Measurements from ENCODE around the gene KLHL40. TPM values are rescaled to one million over a fixed set of nuclear protein-coding genes. Genes with fewer than 3 reads are reported as not detected.

The KLHL40 gene
- total RNA-seq, 1 donor from 2014 or later: 0.12 TPM

DNA sequence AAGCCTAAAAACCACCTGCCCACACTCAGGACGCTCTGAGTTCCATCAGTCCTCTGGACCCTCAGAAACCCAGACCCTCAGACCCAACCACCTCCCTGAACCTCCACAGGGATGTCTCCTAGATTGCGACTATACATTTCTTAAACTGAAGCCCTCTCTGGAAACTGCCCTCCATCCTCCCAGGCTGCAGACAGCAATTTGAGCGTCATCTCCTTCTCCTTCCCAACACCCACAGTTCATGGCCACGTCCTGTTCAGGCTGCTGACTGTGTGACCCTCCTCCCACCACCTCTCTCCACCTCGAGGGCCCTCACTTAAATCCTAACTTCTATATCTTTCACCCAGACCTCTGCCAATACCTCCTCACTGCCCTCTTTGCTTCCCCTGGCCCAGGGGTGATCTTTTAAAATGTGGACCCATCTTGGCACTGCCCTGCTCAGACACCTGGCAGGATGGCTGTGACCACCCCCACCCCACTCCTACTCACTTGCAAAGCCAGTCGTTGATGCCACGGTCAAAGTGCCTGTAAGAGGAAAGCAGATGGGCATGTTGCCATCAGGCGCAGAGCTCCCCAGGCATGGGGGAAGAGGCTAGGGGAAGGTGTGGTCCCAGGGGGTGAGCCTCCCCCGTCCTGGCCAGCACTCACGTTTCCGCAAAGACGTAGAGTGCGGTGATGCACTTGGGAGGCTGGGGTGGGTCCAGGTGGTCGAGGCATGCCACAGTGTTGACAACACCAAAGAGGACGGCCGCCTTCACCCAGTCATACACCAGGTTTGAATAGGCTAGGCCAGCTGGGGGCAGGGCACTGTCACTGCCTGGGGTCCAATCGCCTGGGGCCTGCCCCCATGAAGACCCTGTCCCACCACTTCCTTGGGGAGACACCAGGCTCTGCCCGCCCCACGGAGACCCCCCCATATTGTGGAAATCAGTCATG is 11.3 kb downstream of the KLHL40 start:
- Mint-ChIP-seq H3K27ac (no peak overlapping the region), H3K27me3 (peaks cover 10% of the 10 kb centered on the region), H3K4me1 (ENCODE audit: unreplicated experiment) (no peaks in the 10 kb centered on the region), H3K4me3 (no peak overlapping the region), H3K36me3 (no peaks in the 10 kb centered on the region), H3K9me3 (no peaks in the 10 kb centered on the region)
- peak; percentile 27 for DNase-seq (ENCODE audit: extremely low spot score, unreplicated experiment)
- no peak for TF ChIP-seq CTCF (conservative IDR thresholded peaks at IDR 0.05)

DNA sequence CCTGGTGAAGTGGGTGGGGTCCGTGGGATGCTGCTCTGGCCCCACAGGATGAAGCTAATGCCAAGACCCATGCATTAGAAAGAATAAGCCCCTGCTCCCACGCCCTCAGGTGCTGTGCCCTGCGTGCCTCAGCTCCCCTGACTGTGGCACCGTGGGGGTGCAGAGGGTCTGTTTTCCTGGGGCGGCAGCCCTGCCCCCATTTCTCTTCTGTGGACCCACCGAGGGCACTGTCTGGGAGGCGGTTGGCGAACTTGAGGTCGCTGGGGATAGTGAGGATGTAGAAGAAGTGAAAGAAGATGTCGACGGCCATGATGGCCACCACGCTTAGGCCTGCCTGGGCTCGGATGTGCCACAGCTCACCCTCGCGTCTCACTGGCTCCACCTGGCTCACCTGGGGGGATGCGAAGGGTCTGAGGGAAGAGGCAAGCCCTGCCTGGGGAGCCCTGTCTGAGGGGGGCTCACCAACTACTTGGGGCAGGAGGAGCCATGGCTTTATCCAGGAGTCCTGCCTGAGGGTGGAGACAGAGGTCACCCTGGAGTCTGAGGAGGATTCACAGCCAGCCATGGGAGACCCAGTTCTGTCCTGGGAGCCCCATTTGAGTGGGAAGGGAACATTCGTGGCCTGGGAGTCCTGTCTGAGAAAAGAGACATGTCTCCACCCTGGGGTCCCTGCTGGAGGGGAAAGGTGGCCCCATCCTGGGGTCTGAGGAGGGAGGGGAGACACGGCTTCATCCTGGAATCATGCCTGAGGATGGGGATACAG is 12.1 kb downstream of the KLHL40 start:
- no peak overlapping the region for H3K27ac Mint-ChIP-seq
- no peaks in the 10 kb centered on the region for H3K36me3 Mint-ChIP-seq
- peaks cover 10% of the 10 kb centered on the region for H3K27me3 Mint-ChIP-seq
- no peaks in the 10 kb centered on the region for H3K4me1 Mint-ChIP-seq (ENCODE audit: unreplicated experiment)
- no peak overlapping the region for H3K4me3 Mint-ChIP-seq
- no peaks in the 10 kb centered on the region for H3K9me3 Mint-ChIP-seq
- no peak for TF ChIP-seq CTCF (conservative IDR thresholded peaks at IDR 0.05)
- peak; percentile 60 for DNase-seq (ENCODE audit: extremely low spot score, unreplicated experiment)

DNA sequence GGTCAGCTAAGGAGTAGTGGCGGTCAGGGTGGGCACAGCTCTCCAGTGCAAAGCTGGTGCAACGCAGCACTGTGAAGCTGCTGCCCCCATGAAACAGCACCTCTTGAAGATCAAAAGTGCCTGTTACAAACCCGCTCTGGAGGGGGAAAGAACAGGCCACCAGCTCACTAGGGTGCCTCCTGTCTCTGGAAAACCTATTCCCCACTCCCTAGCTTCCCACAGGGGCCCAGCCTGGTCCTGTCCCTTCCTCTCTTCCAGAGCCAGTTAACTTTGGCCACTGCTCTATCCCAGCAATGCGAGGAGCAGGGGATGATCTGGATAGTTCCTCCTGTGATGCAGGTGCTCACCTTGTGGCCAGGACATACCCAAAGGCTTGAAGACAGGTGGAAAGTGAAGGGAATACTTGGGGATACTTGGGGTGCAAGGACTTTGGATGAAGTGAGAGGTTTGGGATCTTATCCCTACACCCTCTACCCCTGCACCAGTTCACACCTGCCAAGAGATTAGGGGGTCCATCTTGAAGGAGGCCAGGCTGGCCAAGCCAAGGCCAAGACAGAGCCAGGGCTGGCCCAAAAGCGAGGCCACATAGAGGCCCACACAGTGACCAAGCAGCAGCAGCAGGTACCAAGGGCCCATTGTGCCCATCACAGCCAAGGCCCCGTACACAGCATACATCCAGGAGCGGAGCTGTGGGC is 13.0 kb downstream of the KLHL40 start:
- no peak overlapping the region for H3K4me3 Mint-ChIP-seq
- no peaks in the 10 kb centered on the region for H3K9me3 Mint-ChIP-seq
- H3K27ac Mint-ChIP-seq: no peak overlapping the region
- no peaks in the 10 kb centered on the region for H3K36me3 Mint-ChIP-seq
- DNase-seq (ENCODE audit: extremely low spot score, unreplicated experiment): peak; percentile 48
- no peaks in the 10 kb centered on the region for H3K4me1 Mint-ChIP-seq (ENCODE audit: unreplicated experiment)
- peaks cover 13% of the 10 kb centered on the region for H3K27me3 Mint-ChIP-seq
- no peak for TF ChIP-seq CTCF (conservative IDR thresholded peaks at IDR 0.05)

DNA sequence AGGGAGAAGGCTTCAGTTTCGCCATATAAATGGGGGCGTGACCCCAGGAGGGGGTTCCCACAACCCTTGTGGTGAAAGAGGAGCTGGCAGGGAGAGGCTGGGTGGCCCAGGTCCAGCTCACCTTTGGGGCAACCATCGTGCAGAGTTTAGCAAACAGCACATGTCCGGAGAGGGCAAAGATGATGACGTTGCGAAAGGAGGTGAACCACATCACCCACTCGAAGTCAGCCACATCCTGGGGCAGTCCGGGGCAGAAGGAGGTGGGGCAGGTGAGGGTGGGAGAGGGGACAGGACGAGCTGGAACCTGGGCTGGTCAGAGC is 13.5 kb downstream of the KLHL40 start:
- TF ChIP-seq CTCF (conservative IDR thresholded peaks at IDR 0.05): no peak

GRCh38 chr3:42699511-42699971 is 14.2 kb downstream of the KLHL40 start:
- TF ChIP-seq CTCF (conservative IDR thresholded peaks at IDR 0.05): no peak
- H3K4me3 Mint-ChIP-seq: no peak overlapping the region
- peak; percentile 52 for DNase-seq (ENCODE audit: extremely low spot score, unreplicated experiment)

More for the DNA sequence above, 13.5 kb downstream of the KLHL40 start:
- DNase-seq (ENCODE audit: extremely low spot score, unreplicated experiment): peak; percentile 57
- H3K36me3 Mint-ChIP-seq: no peaks in the 10 kb centered on the region
- no peaks in the 10 kb centered on the region for H3K4me1 Mint-ChIP-seq (ENCODE audit: unreplicated experiment)
- H3K27me3 Mint-ChIP-seq: peaks cover 18% of the 10 kb centered on the region
- H3K4me3 Mint-ChIP-seq: no peak overlapping the region
- no peak overlapping the region for H3K27ac Mint-ChIP-seq
- H3K9me3 Mint-ChIP-seq: no peaks in the 10 kb centered on the region

More at GRCh38 chr3:42699511-42699971, 14.2 kb downstream of the KLHL40 start:
- H3K27ac Mint-ChIP-seq: no peak overlapping the region
- no peaks in the 10 kb centered on the region for H3K36me3 Mint-ChIP-seq
- H3K4me1 Mint-ChIP-seq (ENCODE audit: unreplicated experiment): no peaks in the 10 kb centered on the region
- peaks cover 19% of the 10 kb centered on the region for H3K27me3 Mint-ChIP-seq
- H3K9me3 Mint-ChIP-seq: no peaks in the 10 kb centered on the region

All from type B pancreatic cell (in vitro differentiated cells).